Measurements from ENCODE around the gene ADD1.

Gene ADD1

DNA sequence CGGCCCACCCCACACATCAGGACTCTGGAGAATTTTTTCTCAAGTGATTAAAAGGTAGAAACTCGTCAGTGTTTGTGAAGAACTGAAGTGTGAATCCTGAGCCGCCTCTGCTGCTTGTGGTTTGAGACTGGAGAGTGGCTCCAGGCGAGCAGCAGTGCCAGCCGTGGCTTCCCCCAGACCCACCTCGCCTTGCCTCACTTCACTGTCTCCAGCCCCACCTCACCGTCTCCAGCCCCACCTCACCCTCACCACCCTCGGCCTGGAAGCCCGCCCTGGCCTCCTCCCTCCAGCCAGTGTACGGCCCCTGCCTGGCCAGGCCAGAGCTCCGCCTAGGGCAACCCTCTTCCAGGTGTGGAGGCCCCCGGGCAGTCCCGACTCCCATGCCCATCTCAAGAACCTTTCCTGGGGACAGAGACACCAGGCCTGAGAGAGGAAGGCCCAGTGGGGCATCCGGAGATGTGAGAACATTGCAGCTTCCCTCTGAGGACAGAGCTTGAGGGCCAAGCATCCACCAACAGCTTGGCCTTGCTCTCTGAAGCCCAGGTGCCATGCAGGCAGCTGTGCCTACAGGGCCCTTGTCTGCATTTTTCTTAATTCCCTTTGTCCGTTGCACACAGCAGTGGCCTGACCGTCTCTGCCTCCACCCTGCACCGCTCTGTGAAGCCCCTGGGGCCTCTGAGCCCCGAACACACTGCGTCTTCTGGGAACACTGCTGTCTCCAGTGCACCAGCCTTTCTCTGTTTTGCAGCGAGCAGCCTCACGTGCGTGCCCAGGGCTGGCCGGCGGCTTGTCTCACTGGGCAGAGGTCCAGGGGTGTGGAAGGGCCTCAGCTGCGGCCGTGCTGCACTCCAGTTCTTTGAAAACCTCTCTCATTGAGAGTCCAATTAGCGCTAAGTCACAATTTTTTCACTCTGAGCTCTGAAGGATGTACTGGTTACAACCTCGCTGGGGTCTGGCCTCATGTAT, 37.0 kb upstream of the ADD1 start:
- DNase-seq = no peak

DNA sequence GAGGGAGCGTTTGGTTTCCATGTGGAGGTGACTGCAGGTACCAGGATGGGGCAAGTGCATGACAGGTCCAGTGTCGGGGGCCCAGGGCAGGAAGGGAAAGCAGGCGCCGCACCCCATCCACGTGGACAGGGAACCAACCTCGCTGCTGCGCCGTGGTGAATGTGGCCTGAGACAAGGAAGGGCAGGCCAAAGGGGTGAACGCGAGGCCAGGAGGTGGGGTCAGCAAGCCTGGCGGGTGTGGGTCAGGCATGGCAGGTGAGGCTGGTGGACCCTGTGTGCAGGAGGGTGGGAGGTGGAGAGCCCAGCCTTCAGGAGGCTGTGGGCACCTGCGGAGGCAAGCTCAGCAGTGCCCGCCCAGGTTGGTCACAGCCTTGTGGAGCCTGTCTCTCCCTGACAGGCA, 36.1 kb upstream of the ADD1 start:
- no peak for DNase-seq

DNA sequence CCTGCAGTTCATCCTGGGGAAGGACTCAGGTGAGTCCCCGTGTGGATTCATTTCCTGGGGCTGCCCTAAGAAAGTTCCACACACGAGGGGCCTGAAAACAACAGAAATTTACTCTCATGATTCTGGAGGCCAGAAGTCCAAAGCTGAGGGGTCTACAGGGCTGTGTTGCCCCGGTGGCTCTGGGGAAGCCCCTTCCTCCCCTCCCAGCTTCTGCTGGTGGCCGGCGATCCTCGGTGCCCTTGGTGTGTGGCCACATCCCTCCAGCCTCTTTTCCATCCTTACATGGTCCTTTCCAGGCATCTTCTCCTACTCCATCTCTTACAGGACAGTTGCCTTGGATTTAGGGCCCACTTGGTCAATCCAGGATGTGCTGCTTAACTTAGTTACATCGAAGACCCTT, 35.6 kb upstream of the ADD1 start:
- no peak for DNase-seq

- no peak for DNase-seq
Measured at GRCh38 chr4:2809610-2810180, 33.9 kb upstream of the ADD1 start.

DNA sequence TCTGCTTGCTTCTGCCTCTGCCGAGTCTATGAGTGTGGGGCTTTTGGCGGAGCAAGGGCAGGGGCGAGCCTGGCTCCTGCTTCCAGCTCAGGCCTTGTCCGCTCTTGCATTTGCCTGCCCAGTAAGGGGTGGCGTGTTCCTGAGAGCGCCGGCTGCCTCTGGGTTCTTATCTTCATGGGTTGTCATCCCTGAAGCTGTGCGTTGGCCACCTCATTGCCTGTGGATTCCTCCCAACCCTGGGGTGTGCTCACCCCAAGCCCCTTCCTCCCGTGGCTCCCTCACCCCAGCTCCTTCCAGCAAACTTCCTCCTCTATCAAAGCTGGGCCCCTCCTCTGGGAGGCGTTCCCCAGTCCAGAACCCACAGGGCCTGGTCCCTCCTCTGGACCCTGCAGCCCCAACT, 33.3 kb upstream of the ADD1 start:
- DNase-seq = no peak

DNA sequence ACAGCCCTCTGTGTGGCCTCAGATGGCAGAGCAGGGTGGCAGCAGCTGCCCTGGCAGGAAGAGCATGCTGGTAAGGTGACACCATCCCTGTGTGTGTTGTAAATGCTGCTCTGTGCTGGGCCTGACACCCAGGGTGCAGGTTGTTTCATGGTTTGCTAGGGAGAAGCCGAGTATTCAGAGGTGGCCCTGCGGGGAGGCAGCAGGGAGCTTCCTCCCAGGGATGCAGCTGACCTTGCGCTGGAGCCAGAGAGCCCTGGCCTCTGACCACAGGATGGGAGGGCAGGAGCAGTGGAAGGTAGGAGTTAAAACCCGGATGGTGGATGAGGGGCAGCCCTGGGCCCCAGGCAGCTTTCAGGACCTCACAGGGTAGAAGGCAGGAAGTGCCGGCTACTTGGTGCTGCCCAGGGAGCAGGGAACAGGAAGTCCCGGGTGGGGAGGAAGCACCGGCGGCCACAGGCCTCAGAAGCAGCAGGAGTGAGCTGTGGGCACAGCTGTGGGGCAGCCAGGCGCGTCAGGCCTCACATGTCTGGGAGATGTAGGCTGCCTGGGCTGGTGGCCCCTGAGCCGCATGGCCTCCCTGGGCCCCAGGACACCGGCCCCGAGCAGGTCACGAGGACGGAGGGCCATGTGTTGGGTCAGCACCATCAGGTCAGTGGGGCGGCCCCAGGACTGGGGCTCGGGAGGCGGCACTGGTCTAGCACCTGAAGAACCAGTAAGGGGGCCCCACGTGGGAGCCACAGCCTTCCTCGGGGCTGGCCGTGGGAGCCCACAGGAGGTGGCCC, 31.6 kb upstream of the ADD1 start:
- peak; percentile 18 for DNase-seq

GRCh38 chr4:2812612-2813354, 30.9 kb upstream of the ADD1 start:
- DNase-seq = peak; percentile 21

DNA sequence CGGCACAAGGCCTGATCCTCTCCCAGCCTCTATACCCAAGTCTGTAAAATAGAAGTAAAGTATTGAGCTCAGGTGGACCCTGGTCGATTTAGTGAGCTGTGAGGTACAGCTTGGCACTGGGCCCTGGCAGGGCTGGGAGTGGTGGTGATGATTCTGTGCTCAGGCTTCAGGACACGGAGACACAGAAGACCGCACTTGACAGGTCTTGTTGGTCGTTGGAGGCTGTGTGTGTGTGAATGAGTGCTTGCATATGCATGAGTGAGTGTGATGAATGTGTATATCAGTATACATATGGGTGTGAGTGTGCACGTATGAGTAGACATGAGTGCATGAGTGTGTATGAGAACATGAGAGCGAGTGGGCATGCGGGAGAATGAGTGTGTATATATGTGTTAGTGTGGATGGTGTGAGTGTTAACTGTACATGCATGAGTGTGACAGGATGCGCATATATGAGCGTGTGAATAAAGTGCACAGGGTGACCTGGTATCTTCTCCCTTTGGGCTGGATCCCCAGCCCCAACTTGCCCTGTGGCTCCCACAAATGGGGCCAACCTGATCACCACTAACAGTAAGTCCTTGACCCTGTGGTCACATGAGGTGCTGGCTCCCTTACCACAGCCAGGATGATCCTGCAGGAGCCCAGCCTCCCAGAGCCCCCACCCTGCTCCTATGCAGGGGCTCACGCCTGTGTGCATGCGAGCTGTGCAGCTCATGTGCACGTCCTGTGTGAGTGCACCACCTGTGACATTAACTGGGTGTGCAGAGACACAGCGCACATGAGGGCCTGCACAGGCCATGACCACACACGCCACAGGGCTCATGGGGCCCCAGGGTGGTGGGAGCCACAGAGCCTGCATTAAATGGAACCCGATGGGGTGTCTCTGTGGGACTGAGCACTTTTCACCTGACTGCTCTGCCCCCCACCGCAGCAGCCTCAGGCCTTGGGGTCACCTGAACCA, 29.9 kb upstream of the ADD1 start:
- no peak for DNase-seq

- DNase-seq = no peak
Measured at GRCh38 chr4:2814627-2815270, 28.9 kb upstream of the ADD1 start.

DNA sequence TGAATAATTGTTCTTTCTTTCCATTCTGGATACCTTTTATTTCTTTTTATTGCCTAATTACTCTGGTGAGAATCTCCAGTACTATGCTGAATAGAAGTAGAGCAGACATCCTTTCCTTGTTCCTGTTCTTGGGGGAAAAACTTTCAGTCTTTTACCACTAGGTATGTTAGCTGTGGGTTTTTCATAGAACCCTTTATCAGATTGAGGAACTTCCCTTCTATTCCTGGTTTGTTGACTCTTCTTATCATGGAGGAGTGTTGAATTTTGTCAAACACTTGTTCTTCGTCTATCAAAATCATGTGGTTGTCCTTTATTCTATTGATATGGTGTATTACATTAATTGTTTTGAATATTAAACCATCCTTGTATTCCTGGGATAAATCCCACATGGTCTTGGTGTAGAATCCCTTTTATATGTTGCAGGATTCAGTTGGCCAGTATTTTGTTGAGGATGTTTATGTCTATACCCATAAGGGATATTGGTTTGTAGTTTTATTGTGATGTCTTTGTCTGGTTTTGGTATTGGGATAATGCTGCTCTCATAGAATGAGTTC, 27.2 kb upstream of the ADD1 start:
- DNase-seq = no peak

DNA sequence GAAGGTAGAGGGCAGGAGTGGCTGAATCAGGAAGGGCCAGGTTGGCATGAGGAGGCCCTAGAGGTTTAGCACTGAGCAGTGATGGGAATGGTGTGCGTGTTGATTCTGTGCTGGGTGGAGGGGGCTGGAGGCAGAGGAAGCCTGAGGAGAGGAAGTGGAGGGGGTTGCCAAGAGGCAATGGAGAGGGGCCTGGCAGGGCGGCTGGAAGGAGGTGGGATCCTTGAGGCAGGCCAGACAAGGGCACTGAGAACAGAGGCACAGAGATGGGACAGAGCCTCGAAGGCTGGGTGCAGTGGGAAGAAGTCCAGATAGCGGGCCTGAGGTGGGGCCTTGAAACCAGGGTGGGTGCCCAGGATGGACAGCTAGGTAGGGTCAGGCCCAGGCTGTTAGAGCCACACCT, 26.5 kb upstream of the ADD1 start:
- DNase-seq = no peak

DNA sequence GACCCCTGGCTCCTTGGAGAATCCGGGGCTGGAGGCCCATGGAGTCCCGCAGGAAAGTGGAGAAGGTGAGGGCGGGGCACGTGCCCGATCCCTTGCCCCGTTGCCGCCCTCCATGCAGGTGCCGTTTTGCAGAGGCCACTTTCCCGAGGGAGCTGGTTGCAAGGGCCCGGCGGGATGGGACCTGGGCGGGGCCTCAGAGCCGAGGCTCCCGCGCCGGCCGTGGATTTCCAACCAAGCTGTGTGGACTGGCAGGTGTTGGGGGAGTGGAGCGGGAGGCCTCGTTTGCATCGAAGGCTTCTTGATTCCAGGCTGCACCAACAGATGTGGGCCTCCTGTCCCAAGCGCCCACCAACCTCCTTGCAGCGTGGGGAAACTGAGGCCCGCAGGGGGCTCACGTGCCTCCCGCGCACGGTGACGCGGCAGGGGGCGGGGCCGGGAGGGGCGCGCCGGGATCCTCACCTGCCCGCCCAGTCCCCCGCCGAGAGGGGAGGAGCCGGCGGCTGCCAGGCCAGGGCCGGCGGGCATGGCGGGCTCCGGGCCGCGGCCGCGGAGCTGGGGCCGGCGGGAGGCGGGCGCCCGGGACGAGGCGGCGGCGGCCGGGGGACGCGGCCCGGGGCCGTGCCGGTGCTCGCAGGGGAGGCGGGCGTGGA, 25.8 kb upstream of the ADD1 start:
- no peak for DNase-seq

DNA sequence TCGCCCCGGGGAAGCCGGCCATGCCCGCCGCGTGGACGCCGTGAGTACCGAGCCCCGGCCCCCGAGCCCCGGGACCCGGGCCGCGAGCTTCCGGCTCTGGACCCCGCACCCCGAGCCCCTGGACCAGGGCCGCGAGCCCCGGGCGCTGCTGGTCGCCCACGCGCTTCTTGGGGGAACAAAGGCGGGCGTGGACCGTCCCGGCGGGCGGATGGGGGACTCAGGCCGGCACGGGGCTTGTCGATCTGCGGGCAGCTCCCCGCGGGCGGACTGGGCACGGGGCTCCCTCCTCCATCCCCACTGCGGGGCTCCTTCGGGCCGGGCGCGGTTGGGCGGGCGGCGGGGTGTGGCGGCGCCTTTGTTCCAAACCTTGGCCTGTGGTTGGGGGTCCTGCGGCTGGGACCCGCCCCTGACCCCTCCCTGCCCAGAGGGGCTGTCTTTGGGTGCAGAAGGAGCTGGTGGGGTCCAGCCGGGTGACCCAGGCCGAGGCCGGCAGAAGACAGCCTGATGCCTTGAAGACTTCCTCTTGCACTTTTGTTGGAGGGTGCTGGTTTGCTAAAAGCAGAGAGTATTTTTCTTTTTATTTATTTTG, 25.2 kb upstream of the ADD1 start:
- no peak for DNase-seq

- DNase-seq = no peak
Measured at GRCh38 chr4:2819244-2820215, 24.1 kb upstream of the ADD1 start.

DNA sequence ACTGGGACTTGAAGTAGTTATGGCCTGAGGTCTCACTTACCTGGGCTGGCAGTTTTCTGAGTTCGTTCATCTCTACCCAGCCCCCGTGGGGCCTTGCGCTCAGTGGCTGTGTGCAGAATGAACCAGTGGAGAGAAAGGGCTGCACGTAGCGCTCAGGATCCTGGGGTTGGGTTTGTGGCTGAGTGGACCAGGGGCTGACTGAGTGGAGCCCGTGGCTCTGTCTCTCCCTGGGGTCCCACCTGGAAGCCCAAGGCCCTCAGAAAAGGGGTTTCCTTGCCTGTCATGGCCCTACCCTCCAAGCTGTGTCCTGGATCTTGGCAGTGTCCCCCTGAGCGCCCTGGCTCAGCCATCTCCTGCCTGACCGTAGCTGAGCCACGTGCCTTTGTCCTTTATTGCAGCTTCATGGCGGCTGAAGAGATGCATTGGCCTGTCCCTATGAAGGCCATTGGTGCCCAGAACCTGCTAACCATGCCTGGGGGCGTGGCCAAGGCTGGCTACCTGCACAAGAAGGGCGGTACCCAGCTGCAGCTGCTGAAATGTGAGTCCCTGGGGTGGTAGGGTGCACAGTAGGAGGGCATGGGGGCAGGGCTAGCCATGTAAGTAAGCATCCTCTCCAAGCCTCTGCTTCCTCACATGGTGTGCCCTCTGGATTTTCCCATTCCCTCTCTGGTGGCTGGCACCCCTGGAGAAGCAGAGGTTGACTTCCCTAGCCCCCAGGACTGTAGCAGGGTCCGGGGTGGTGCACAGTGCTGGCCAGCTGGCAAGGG, 23.2 kb upstream of the ADD1 start:
- no peak for DNase-seq

DNA sequence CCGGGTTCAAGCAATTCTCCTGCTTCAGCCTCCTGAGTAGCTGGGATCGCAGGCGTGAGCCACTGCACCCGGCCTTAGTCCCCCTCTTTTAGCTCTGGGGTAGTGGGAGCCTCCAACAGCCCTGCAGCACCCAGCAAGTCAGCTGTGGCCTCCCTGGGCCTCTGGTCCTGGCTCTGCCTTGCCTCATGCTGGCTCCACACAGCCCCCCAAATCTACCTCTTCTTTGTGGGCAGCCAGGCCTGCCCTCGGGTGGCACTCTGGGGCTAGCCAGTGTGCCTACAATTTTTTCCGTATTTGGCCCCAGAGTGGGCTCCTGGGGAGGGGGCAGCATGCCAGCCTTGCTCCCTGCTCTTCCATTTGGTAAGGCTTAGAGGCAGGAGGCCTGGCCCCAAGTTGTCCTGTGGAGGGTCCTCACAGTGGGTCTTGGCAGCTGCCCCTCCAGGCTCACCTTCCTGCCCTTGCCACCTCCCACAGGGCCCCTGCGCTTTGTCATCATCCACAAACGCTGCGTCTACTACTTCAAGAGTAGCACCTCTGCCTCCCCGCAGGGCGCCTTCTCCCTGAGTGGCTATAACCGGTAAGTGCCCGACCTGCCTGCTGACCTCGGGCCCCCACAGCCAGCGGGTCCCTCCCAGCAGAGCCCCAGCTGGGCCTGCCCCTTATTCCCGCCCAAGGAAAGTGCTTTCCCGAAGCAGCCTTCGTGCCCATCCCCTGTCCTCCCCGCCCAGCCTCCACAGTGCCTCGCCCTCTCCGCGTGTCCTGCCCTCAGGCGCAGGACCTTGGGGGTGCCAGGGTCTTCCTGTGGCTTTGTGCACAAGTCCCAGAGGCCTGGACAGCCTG, 21.0 kb upstream of the ADD1 start:
- no peak for DNase-seq

DNA sequence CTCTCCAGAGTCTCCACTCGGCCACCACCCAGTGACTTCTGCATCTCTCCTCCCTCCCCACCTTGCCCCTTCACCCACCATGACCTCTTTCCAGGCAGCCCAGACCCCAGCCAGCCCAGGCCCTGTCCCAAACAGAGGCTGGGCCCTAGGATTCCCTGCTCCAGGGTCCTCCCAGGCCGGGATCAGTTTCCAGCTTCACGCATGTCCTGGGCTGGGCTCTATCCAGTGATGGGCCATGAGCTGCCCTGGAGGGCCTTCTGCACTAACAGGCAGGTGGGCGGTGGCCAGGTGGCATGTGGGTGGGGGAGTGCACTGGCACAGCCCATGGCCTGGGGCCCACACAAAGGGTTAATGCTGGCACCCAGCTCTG, 20.4 kb upstream of the ADD1 start:
- no peak for DNase-seq
